Measurements from ENCODE around the gene COL13A1.

- no peak for TF ChIP-seq POLR2A (IDR thresholded peaks at IDR 0.05; ENCODE audit: low read depth, low read length)
- no peak for TF ChIP-seq SPI1 (IDR thresholded peaks at IDR 0.05; ENCODE audit: low read depth, low read length)
Observed at GRCh38 chr10:69826094-69826493, 24.4 kb downstream of the COL13A1 start.
